ENCODE measurements around the gene GJA5.

GRCh38 chr1:147747966-147748365, 12.4 kb downstream of the GJA5 start:
- TF ChIP-seq, protein P1, sequence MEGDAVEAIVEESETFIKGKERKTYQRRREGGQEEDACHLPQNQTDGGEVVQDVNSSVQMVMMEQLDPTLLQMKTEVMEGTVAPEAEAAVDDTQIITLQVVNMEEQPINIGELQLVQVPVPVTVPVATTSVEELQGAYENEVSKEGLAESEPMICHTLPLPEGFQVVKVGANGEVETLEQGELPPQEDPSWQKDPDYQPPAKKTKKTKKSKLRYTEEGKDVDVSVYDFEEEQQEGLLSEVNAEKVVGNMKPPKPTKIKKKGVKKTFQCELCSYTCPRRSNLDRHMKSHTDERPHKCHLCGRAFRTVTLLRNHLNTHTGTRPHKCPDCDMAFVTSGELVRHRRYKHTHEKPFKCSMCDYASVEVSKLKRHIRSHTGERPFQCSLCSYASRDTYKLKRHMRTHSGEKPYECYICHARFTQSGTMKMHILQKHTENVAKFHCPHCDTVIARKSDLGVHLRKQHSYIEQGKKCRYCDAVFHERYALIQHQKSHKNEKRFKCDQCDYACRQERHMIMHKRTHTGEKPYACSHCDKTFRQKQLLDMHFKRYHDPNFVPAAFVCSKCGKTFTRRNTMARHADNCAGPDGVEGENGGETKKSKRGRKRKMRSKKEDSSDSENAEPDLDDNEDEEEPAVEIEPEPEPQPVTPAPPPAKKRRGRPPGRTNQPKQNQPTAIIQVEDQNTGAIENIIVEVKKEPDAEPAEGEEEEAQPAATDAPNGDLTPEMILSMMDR (IDR thresholded peaks at IDR 0.05), result no peak
- TF ChIP-seq POLR2A (IDR thresholded peaks at IDR 0.05) (no peak), EP300 (IDR thresholded peaks at IDR 0.05) (no peak)
